22Rv1 (cell line): ENCODE data around the gene VASP.

ENCODE experiments used
- H3K27ac ChIP-seq: fragments of 450-650 bp; 2 replicates; pipeline ENCODE4 v1.5.1; 2017
- CTCF ChIP-seq: fragments of 450-650 bp; IDR thresholded peaks from 2 replicates; pipeline ENCODE4 v1.5.1; 2017; ENCODE audit warnings: mild to moderate bottlenecking
- ZFX ChIP-seq: fragments of 450-650 bp; IDR thresholded peaks from 2 replicates; pipeline ENCODE4 v1.6.1; 2017; ENCODE audit warnings: antibody characterized with exemption, borderline replicate concordance

Gene VASP

GRCh38 chr19:45505151-45505995, 1.9 kb upstream of the VASP start:
- H3K27ac ChIP-seq: peak overlapping the region; percentile 82
- no peak for TF ChIP-seq ZFX
- no peak for TF ChIP-seq CTCF

- H3K27ac ChIP-seq: peak overlapping the region; percentile 82
- no peak for TF ChIP-seq CTCF
- no peak for TF ChIP-seq ZFX
These were observed 1.4 kb upstream of the VASP start for GRCh38 chr19:45505996-45506245.

- TF ChIP-seq CTCF (peak; percentile 79), ZFX (no peak)
- peak overlapping the region; percentile 82 for H3K27ac ChIP-seq
These were observed 862 bp upstream of the VASP start for GRCh38 chr19:45506246-45506988.

- TF ChIP-seq CTCF (no peak), ZFX (no peak)
- peak overlapping the region; percentile 82 for H3K27ac ChIP-seq
These were observed 665 bp downstream of the VASP start for GRCh38 chr19:45507872-45508416.

- peak overlapping the region; percentile 82 for H3K27ac ChIP-seq
- TF ChIP-seq CTCF: no peak
- TF ChIP-seq ZFX: no peak
These were observed 1.2 kb downstream of the VASP start for GRCh38 chr19:45508417-45508860.

GRCh38 chr19:45508861-45509691, 1.8 kb downstream of the VASP start:
- peak overlapping the region; percentile 82 for H3K27ac ChIP-seq
- TF ChIP-seq CTCF: no peak
- no peak for TF ChIP-seq ZFX
